HG02623 (cell line): Measurements from ENCODE around the gene TMEM150C.
A peak's percentile ranks its signal among the peaks of the same experiment; 100 is the strongest.
"Not testable (repeated sequence)": the region's sequence is repeated elsewhere in the genome, so short reads cannot be mapped to it uniquely, and the experiment has no call there.

Experiments used
- ATAC-seq: cut with Tn5 transposase; IDR thresholded peaks from one replicate; pipeline ENCODE4 v1.9.1; 2021; ENCODE audit warnings: moderate library complexity; ENCODE audit not compliant: unreplicated experiment

TMEM150C gene

DNA sequence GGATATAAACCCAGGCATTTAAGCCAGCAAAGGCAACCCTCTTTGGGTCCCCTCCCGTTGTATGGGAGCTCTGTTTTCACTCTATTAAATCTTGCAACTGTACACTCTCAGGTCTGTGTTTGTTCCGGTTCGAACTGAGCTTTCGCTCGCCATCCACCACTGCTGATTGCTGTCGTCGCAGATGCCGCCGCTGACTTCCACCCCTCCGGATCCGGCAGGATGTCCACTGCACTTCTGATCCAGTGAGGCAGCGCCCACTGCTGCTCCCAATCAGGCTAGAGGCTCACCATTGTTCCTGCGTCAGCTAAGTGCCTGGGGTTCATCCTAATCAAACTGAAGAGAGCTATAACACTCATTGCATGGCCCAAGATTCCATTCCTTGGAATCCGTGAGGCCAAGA is 82.2 kb downstream of the TMEM150C start:
- ATAC-seq: no peak

DNA sequence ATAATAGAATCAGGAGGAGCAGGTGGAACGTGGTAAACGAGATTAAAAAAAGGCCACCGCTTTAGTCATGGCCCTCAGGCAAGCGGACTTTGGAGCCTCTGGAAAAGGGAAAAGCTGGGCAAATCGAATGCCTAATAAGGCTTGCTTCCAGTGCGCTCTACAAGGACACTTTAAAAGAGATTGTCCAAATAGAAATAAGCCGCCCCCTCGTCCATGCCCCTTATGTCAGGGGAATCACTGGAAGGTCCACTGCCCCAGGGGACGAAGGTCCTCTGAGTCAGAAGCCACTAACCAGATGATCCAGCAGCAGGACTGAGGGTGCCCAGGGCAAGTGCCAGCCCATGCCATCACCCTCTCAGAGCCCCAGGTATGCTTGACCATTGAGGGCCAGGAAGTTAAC is 84.3 kb downstream of the TMEM150C start:
- ATAC-seq: not testable (repeated sequence)

DNA sequence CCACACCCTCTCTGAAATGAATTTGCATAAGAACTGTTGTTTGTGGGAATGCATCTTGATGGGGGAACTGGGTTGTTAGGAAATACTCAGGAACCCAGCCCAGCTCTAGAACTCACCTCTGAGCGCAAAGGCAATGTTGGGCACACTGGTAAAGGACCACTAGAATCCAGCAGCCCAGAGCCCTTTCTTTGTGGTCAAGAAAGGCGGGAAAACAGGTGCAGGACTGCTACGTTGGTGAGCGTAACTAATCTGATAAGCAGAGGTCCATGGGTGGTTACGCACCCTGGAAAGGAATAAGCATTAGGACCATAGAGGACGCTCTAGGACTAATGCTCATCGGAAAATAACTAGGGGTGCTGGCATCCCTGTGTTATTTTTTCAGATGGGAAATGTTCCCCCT is 85.9 kb downstream of the TMEM150C start:
- ATAC-seq: not testable (repeated sequence)

DNA sequence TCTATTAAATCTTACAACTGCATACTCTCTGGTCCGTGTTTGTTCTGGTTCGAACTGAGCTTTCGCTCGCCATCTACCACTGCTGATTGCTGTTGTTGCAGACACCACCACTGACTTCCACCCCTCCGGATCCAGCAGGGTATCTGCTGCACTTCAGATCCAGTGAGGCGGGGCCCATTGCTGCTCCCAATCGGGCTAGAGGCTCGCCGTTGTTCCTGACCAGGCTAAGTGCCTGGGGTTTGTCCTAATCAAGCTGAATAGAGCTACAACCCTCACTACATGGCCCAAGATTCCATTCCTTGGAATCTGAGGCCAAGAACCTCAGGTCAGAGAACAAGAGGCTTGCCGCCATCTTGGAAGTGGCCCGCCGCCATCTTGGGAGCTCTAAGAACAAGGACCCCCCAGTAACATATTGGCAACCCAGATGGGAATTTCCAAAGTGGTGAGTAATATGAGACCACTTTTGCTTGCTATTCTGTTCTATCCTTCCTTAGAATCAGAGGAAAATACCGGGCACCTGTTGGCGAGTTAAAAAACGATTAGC is 88.1 kb downstream of the TMEM150C start:
- ATAC-seq: no peak

DNA sequence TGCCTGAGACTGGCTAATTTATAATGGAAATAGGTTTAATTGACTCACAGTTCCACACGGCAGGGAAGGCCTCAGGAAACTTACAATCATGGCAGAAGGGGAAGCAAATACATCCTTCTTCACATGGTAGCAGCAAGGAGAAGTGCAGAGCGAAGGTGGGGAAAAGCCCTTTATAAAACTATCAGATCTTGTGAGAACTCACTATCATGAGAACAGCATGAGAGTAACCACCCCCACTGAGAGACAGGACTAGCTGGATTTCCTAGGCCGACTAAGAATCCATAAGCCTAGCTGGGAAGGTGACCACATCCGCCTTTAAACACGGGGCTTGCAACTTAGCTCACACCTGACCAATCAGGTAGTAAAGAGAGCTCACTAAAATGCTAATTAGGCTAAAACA is 88.7 kb downstream of the TMEM150C start:
- ATAC-seq: not testable (repeated sequence)

DNA sequence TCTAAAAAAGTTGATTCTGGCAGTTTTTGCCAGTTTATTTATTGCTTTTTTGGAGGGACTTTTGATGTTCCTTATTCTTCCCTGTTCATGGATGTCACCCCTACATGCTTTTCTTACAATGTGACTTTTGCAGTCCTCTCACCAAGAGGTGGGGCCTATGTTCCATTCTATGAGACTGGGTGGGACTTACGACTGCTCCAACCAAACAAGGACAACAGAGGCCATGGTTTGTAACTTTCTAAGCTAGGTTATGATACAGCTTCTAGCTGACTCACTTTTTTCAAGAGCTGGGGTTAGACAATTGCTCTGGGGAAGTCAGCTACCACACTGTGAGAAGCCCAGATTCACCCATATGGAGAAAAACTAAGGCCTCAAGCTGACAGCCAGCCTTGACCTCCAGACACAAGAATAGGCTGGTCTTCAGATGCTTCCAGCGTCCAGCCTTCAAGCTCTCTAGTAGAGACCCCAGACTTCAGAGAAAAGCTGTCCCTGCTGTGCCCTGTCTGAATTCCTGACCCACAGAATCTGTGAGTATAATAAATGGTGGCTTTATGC is 91.9 kb downstream of the TMEM150C start:
- no peak for ATAC-seq

DNA sequence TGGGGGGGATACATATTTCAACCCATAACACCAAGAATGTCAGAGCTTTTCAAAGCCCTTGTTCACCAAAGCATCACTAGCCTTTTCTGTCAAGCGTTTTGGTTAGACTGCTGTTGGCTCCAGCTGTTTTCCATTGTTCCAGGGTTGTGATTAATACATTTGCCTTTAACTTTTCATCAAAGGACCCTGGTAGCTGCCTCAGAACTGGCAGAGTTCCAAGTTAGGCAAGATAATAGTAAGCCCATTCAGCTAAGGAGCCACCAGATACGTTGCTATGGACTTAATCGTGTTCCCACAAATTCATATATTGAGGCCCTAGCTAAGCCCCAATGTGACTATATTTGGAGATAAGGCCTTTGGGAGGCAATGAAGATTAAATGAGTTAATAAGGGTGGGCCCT is 94.3 kb downstream of the TMEM150C start:
- no peak for ATAC-seq

DNA sequence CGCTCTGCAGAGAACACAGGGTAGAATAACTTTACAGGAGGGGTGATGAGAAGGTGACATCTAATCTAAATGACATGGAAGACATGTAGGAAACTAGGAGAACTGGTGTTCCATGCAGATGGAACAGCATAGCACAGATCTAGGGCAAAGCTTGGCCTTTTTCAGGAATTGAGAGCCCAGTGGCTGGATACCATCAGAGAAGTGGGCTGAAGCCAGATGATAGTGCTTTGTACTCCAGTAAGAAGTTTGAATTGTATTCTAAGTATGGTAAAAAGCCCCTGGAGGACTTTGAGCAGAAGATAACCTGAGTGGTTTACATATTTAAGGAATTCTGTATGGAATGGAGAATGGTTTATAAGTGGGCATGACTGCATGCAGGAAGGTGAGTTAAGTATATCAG is 98.6 kb downstream of the TMEM150C start:
- no peak for ATAC-seq

DNA sequence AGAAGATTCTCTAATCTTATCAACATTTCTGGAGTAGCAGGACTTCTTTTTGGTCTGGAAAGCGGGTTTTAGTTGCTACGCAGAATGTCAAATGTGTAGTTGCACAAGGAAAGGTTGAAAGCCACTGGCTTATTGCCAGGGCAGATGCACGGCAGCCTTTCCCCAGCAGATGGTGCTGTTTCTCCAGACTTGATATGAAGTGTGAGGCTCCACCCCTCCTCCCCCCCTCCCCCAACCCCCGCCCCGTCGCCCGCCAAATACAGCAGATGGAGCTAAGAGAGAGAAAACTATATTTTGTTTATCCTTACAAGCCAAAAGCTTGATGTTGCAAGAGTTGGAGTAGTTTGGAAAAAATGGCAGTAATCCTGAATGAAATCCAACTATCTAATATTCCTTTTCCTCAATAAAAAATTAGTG is 99.4 kb downstream of the TMEM150C start:
- peak; percentile 84 for ATAC-seq

DNA sequence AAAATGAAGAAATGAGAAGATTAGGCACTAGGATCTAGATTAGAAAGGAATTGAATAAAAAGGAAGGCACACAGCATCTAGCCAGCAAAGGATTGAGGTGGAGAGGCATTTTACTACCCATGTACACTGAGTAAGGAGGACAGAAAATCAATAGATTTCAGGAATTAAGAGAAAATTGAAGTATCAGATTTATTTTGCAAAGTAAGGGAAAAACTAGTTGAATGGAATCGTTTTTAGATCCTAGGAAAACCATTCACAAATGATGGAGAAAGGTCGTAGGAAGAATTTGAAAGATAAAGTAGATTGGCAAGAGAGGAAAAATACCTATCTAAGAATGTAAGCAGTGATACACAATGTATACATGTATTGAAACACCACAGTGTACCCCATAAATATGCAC is 100.1 kb downstream of the TMEM150C start:
- ATAC-seq: no peak

DNA sequence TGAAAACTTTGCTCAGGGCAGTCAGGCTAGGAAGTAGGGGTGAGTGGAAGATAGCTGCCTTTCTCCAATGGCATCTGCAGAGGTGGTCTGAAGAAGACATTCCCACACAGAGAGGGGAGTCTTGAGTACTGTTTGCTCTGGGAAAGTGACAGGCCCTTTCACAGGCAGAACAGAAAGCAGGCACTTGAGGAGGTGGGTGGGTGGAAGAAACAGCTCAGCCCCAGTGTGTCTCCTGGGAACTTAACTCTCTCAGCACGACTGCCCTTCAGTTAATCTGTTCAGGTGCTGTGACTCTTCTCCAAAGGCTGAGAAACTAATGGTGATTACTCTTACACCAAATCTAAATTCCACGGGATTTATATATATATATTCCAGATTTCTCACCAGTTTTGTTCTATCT is 103.1 kb downstream of the TMEM150C start:
- no peak for ATAC-seq

DNA sequence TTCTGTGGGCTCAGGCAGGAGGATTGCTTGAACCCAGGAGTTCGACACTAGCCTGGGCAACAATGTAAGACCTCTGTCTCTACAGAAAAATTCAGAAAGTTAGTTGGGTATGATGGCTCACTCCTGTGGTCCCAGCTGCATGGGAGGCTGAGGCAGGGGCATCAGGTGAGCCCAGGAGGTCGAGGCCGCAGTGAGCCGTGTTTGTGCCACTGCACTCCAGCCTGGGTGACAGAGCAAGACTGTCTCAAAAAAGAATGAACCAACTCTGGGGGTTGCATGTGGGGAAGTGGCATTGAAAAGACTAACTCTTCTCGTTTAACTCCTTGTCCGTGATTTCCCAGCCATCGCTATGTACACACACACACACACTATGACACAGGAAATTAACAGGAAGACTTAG is 104.5 kb downstream of the TMEM150C start:
- ATAC-seq: no peak

DNA sequence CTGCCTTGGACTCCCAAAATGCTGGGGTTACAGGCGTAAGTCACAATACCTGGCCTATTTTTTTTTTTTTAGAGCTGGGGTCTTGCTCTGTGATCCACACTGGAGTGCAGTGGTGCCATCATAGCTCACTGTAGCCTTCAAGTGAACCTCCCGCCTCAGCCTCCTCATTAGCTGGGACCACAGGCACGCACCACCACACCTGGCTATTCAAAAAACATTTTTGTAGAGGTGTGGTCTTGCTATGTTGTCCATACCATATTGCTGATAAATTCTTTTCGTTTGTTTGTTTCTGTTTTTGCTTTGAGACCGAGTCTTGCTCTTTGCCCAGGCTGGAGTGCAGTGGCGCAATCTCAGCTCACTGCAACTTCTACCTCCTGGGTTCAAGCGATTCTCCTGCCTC is 109.8 kb downstream of the TMEM150C start:
- ATAC-seq: no peak

DNA sequence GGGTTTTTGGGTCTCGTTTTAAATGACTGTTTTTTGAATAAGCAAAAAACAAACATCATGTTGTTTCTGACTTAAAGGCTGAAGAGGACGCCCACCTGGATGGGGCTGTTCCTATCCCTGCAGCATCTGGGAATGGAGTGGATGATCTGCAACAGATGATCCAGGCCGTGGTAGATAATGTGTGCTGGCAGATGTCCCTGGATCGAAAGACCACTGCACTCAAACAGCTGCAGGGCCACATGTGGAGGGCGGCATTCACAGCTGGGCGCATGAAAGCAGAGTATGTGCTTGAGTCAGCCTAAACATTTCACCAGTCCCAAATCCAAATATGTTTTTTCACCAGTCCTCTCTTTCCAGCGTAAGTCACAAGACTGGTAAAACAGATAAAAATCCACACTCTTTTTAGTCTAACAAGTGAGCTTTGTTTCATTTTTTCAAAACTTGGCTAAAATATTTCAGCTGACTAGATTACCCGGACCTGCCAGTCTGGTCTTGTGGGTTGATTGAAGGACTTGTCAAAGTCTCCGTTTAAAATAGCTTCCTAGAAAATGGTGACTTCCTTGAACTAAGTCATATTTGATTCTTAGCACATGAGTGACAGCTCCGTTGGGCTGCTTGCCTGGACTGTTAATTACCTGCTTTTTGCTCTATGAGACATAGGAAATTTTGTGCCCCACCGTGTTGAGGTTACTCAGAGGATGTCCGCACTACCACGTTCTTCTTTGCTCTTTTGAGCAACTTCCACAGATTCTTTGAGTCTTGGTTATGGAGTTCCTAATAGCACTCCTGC is 110.6 kb downstream of the TMEM150C start:
- ATAC-seq: no peak

DNA sequence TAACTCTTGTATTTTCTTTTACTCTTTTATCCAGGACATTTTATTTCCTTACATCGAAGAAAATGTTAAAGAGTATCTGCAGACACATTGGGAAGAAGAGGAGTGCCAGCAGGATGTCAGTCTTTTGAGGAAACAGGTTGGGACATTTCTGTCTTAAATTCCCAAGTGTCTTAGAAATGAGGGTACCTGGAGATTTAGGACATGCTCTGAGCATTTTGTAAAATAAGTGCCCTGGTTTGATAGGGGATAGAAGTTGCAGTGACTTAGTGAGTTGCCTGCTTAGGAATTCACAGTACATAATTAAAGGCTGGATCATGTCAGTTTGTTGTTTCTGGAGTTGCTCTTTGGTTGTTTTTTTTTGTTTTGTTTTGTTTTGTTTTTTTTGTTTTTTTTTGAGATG is 113.9 kb downstream of the TMEM150C start:
- ATAC-seq: no peak

DNA sequence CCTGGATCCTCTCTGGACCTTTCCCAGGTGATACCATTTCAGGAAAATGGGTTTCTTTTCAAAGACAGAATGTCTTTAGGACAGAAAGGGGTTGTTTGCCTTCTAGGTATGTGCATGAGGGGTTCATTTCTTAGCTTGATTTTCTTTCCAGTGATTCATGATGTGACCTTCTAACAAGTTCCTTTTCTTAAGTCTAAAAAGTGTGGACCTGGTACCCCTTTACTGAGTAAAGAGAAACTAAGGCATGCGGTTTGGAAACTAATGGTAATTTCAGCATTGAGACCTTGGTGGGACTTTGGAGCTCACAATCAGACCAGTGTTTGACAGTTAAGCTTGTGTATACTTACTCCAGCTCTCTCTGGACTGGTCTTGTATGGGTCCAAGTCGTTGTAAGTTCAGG is 122.7 kb downstream of the TMEM150C start:
- no peak for ATAC-seq

DNA sequence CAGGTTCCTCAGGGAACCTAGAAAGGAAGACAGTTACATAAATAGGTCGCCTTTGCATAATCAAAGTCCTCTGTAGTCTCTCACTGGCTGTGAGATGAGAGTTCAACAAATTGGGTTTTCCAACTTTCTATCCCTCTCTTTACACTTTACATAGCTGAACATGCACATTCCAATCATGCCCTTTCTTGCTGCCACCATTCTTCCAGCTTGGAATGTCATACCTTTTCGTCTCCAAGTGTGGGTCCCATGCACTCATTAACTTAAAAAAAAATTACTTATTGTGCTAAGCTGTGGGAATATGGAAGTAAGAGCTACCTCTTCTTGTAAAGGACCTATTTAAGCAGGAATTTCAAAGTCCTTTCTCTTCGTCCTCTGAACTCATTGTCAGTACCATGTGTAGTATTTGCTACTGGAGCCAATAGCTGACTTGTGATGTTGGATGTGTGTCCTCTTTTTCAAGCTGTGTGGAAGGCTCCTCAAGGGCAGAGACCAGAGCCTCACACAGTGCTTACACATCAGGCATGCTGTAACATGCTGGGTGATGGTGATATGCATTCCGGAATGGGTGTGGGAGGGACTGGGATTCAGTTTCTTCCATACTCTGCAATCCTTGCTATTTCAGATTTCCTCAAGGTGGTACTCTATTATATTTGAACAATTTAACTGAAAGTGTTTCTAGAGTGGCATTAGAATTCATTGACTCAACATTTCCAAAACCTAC is 124.3 kb downstream of the TMEM150C start:
- ATAC-seq: no peak

DNA sequence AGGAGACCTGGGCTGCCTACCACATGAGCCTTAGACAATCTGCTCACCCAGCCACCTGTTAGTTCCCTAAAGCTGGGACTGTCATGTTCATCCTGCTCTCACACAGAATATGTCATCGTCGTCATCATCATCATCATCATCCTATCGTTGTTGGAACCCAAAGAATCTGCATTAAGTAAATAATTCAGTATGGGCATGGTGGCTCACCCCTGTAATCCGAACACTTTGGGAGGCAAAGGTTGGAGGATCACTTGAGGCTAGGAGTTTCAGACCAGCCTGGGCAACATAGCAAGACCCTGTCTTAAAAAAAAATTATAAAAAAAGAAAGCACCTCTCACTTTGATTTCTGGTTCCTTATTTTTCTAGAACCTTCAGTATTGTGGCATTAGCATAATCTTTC is 125.0 kb downstream of the TMEM150C start:
- no peak for ATAC-seq

DNA sequence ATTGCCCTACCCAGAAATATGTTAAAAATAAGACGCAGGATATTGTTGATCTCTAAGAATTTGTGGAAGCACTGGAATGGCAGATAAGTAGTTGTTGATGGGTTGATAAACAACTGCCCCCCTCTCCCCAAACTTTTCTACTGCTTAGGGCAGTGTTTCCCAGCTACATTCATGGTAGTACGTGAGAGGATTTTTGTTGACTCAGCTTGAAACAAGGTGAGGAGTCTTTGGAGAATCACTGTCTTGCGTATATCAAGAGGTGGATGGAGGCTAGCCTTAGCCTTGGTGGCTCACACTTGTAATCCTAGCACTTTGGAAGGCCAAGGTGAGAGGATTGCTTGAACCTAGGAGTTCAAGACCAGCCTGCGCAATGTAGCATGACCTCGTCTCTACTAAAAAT is 125.7 kb downstream of the TMEM150C start:
- no peak for ATAC-seq

DNA sequence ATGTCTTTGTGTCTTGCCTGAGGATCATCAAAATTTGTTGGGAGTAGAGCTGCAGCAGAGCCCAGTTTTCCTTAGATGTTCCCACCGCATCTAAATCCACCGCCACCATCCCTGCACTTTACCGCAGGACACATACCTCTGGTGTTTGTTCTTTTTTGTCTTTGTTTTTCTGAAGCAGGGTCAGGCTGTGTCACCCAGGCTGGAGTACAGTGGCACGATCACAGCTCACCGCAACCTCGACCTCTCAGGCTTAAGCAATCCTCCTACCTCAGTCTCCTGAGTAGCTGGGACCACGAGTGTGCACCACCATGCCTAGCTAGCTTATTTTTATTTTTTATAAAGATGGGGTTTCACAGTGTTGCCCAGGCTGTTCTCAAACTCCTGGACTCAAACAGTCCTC is 126.8 kb downstream of the TMEM150C start:
- no peak for ATAC-seq

DNA sequence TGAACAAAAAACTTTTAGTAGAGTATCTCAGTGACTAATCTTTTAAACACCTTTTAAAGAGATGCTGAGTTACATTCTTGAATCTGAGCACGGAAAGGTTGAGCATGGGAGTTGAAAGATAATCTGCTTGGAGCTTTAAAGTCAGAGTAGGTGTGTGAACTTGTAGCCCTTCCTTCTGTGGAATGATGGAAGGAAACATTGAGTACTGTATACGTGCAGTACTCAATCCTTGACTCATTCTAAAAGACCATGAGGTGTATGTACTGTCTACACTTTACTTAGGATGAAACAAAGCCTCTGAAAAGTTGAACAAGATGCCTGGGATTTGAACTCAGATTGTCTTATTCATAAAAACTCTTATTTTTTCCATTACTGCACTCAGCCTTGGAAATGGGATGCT is 128.0 kb downstream of the TMEM150C start:
- no peak for ATAC-seq
